Gastrocnemius medialis (tissue), 4 donors: ENCODE results near the gene CCDC93.

Source experiments
- POLR2A ChIP-seq, 2 donors: fragments of 450-650 bp; IDR thresholded peaks; one replicate each; pipeline ENCODE4 v1.6.1; 2017; ENCODE audit warnings: antibody characterized with exemption in 2 of 2, mild to moderate bottlenecking in 2 of 2, moderate library complexity in 2 of 2
- TF ChIP-seq, protein P1 (sequence below), 5 experiments: fragments of 450-650 bp in 3 of 5; fragments of 200-600 bp in 2 of 5; sonication (generic) in 2 of 5; IDR thresholded peaks in 4 of 5; conservative IDR thresholded peaks in 1 of 5; 1 replicate in 4 of 5; 2 replicates in 1 of 5; pipeline ENCODE4 v1.5.1; 2016 to 2019; ENCODE audit warnings: antibody characterized with exemption in 5 of 5, mild to moderate bottlenecking in 3 of 5, moderate library complexity in 3 of 5

DNA sequence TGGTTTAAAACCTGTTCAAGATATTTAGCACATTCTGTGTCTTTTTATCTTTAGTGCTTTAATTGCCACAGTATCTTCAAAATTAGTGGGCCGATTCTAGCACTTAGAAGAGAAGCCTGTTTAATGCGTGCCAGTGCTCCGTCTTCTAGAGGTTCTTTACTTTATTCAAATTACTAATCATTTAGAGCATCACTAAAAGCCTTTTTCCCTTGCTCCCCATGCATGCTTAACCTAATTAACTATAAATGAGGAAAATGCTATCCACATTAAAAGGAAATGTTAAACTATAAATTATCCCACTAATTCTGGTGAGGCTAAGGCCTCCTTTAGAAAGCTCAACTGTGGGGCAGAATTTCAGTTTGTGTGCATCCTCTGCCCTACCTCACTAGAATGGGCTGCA is 42.9 kb upstream of the CCDC93 start:
- no peak for TF ChIP-seq POLR2A (IDR thresholded peaks at IDR 0.05)
- TF ChIP-seq, protein P1, sequence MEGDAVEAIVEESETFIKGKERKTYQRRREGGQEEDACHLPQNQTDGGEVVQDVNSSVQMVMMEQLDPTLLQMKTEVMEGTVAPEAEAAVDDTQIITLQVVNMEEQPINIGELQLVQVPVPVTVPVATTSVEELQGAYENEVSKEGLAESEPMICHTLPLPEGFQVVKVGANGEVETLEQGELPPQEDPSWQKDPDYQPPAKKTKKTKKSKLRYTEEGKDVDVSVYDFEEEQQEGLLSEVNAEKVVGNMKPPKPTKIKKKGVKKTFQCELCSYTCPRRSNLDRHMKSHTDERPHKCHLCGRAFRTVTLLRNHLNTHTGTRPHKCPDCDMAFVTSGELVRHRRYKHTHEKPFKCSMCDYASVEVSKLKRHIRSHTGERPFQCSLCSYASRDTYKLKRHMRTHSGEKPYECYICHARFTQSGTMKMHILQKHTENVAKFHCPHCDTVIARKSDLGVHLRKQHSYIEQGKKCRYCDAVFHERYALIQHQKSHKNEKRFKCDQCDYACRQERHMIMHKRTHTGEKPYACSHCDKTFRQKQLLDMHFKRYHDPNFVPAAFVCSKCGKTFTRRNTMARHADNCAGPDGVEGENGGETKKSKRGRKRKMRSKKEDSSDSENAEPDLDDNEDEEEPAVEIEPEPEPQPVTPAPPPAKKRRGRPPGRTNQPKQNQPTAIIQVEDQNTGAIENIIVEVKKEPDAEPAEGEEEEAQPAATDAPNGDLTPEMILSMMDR (IDR thresholded peaks at IDR 0.05 in 4 of 5, conservative IDR thresholded peaks at IDR 0.05 in 1 of 5), result no peak
